Stimulated activated CD8-positive, alpha-beta memory T cell treated with anti-CD3 and anti-CD28 coated beads, Interleukin-7, amount 100 ng/mL, for 1 hour (primary cell): ENCODE data around the gene HPS4.
A peak's percentile ranks its signal among the peaks of the same experiment; 100 is the strongest.
"Not testable (repeated sequence)": the region's sequence is repeated elsewhere in the genome, so short reads cannot be mapped to it uniquely, and the experiment has no call there.

Source experiments
- DNase-seq, 2 donors: peaks; one replicate each; pipeline ENCODE4 v3.0.0-alpha.2; 2020; ENCODE audit warnings: low read depth in 2 of 2

HPS4 gene

GRCh38 chr22:26483439-26484359 is at the start of gene HPS4, which contains the start of gene SRRD:
TSS of gene HPS4 (minus strand) at chr22:26483783. CDS start at chr22:26481762, 2,021 bp downstream.
TSS of gene SRRD (plus strand) at chr22:26483877. CDS start at chr22:26483891, 14 bp downstream.
- DNase-seq, result peak; percentile 87 to 90

- DNase-seq, result no peak
These were observed 45.8 kb upstream of the HPS4 start for GRCh38 chr22:26529345-26529744.

GRCh38 chr22:26528518-26528917 is 44.9 kb upstream of the HPS4 start:
- not testable (repeated sequence) for DNase-seq

GRCh38 chr22:26527574-26528465 is 44.2 kb upstream of the HPS4 start:
- DNase-seq, result no peak

- no peak for DNase-seq
These were observed 43.6 kb upstream of the HPS4 start for GRCh38 chr22:26527167-26527566.

GRCh38 chr22:26525946-26526564 is 42.5 kb upstream of the HPS4 start:
- DNase-seq, result no peak

GRCh38 chr22:26524870-26525269 is 41.3 kb upstream of the HPS4 start:
- no peak for DNase-seq

GRCh38 chr22:26522592-26522991 is 39.0 kb upstream of the HPS4 start:
- no peak for DNase-seq

GRCh38 chr22:26522012-26522411 is 38.4 kb upstream of the HPS4 start:
- no peak for DNase-seq

GRCh38 chr22:26517429-26517828 is 33.8 kb upstream of the HPS4 start:
- DNase-seq, result no peak

- no peak for DNase-seq
These were observed 32.9 kb upstream of the HPS4 start for GRCh38 chr22:26516503-26516902.

- DNase-seq, result no peak
These were observed 32.3 kb upstream of the HPS4 start for GRCh38 chr22:26515931-26516330.

- DNase-seq, result no peak
These were observed 31.0 kb upstream of the HPS4 start for GRCh38 chr22:26514419-26515161.

GRCh38 chr22:26513838-26514237 is 30.3 kb upstream of the HPS4 start:
- no peak for DNase-seq

- DNase-seq, result peak; percentile 78 to 80
These were observed 28.7 kb upstream of the HPS4 start, which contains the start of gene TFIP11 for GRCh38 chr22:26512149-26512793. TSS of gene TFIP11 (minus strand) at chr22:26512473. CDS start at chr22:26510272, 2,201 bp downstream.

- no peak for DNase-seq
These were observed 24.6 kb upstream of the HPS4 start for GRCh38 chr22:26508148-26508547.

GRCh38 chr22:26503758-26504157 is 20.2 kb upstream of the HPS4 start:
- DNase-seq, result no peak

GRCh38 chr22:26502688-26503561 is 19.3 kb upstream of the HPS4 start:
- peak in 1 of 2 donors; percentile 32 for DNase-seq

GRCh38 chr22:26501996-26502395 is 18.4 kb upstream of the HPS4 start:
- no peak for DNase-seq
